ENCODE results near the gene AMACR. TPM values are rescaled to one million over a fixed set of nuclear protein-coding genes. Genes with fewer than 3 reads are reported as not detected.
A peak's percentile ranks its signal among the peaks of the same experiment; 100 is the strongest.

AMACR gene
- total and polyA plus RNA-seq, 10 of the 15 experiments (the other 5 are each of a cell fraction or from before 2014, with no cell fraction given) = 2.6 to 20.4 (median 10.4) TPM

DNA sequence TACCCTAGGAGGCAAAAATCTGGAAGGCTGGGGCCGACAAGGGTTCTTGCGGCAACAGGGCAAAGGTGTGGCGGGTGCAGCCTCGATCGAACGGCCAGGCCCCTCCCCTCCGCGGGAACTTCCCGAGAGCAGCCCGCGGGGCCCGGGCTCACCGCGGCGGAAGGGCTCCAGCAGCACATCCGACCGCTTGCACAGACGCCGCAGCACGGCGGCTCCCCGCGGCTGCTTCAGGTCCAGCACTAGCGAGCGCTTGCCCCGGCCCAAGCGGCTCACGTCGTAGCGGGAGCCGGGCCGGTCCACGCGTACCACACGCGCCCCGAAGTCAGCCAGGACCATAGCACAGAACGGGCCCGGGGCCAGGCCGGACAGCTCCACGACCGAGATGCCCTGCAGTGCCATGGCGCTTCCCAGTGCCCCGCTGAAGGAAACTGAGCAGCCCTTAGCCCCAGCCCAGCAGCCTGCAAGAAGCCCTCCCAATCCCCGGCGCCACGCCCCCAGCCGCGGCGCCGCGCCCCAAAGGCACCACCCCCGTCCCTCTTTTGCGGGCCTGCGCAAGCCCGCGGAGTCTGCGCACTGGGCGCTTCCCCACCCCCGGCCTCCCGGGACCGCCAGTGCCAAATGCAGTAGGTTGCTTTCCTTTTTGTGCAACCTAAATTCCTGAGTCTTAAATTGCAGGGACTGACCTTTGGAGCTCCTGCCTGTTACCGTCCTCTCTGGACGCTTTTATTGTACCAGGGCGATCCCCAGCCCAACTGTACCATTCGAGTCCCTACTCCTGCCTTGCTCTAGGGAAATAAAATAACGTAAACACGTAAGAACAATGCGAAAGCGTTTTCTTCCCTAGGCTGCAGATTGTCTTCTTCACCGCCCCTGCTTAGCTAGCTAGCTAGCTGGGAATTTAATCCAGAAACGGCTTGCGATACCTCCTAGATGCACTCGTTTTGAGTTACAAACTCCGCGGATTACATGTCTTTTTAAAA is at the start of gene AMACR (continued):
- TF ChIP-seq RCOR1 (conservative IDR thresholded peaks at IDR 0.05; ENCODE audit: low read depth, low read length) (no peak), ZBED1 (IDR thresholded peaks at IDR 0.05; ENCODE audit: borderline replicate concordance) (peak; percentile 51; the same call in 1 of the 2 replicates), TAF1 (IDR thresholded peaks at IDR 0.05; ENCODE audit: borderline replicate concordance, low read depth, low read length) (peak; percentile 78; the same call in 1 of the 2 replicates), BCL11A (IDR thresholded peaks at IDR 0.05; ENCODE audit: low read depth, low read length) (no peak), TCF12 (IDR thresholded peaks at IDR 0.05; ENCODE audit: low read depth, low read length) (peak; percentile 55; the same call in 1 of the 2 replicates), MTA3 (IDR thresholded peaks at IDR 0.05; ENCODE audit: borderline replicate concordance, low read length) (no peak), BMI1 (IDR thresholded peaks at IDR 0.05; ENCODE audit: borderline replicate concordance) (no peak), GATAD2B (conservative IDR thresholded peaks at IDR 0.05; ENCODE audit: low read depth) (peak; percentile 78; the same call in 1 of the 2 replicates), SRF (IDR thresholded peaks at IDR 0.05; ENCODE audit: low read depth in 2 of 2, low read length in 2 of 2) (0 out of 4 replicates have a peak, but pooled peaks of 1 of the 2 experiments have one; percentile 53), FOS (IDR thresholded peaks at IDR 0.05; ENCODE audit: borderline replicate concordance, extremely low read depth, insufficient read length) (no peak), RBBP5 (conservative IDR thresholded peaks at IDR 0.05) (no peak), EGR1 (IDR thresholded peaks at IDR 0.05; ENCODE audit: borderline replicate concordance in 1 of 2, low read depth in 2 of 2, low read length in 2 of 2) (peak in 1 of 2 experiments; percentile 84; a peak in 2 of 3 replicates)
- TF ChIP-seq, protein P1, sequence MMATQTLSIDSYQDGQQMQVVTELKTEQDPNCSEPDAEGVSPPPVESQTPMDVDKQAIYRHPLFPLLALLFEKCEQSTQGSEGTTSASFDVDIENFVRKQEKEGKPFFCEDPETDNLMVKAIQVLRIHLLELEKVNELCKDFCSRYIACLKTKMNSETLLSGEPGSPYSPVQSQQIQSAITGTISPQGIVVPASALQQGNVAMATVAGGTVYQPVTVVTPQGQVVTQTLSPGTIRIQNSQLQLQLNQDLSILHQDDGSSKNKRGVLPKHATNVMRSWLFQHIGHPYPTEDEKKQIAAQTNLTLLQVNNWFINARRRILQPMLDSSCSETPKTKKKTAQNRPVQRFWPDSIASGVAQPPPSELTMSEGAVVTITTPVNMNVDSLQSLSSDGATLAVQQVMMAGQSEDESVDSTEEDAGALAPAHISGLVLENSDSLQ (IDR thresholded peaks at IDR 0.05) = no peak
- TF ChIP-seq, protein P2, sequence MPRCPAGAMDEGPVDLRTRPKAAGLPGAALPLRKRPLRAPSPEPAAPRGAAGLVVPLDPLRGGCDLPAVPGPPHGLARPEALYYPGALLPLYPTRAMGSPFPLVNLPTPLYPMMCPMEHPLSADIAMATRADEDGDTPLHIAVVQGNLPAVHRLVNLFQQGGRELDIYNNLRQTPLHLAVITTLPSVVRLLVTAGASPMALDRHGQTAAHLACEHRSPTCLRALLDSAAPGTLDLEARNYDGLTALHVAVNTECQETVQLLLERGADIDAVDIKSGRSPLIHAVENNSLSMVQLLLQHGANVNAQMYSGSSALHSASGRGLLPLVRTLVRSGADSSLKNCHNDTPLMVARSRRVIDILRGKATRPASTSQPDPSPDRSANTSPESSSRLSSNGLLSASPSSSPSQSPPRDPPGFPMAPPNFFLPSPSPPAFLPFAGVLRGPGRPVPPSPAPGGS (IDR thresholded peaks at IDR 0.05; ENCODE audit: borderline replicate concordance, insufficient read depth, low read depth, low read length, poor library complexity, severe bottlenecking) = peak; percentile 54
- TF ChIP-seq, protein P3, sequence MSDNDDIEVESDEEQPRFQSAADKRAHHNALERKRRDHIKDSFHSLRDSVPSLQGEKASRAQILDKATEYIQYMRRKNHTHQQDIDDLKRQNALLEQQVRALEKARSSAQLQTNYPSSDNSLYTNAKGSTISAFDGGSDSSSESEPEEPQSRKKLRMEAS (IDR thresholded peaks at IDR 0.05; ENCODE audit: low read depth, low read length) = 0 out of 2 replicates have a peak, but pooled peaks have one; percentile 18
- TF ChIP-seq, protein P4, sequence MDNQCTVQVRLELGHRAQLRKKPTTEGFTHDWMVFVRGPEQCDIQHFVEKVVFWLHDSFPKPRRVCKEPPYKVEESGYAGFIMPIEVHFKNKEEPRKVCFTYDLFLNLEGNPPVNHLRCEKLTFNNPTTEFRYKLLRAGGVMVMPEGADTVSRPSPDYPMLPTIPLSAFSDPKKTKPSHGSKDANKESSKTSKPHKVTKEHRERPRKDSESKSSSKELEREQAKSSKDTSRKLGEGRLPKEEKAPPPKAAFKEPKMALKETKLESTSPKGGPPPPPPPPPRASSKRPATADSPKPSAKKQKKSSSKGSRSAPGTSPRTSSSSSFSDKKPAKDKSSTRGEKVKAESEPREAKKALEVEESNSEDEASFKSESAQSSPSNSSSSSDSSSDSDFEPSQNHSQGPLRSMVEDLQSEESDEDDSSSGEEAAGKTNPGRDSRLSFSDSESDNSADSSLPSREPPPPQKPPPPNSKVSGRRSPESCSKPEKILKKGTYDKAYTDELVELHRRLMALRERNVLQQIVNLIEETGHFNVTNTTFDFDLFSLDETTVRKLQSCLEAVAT (IDR thresholded peaks at IDR 0.05) = no peak
- TF ChIP-seq, protein P5, sequence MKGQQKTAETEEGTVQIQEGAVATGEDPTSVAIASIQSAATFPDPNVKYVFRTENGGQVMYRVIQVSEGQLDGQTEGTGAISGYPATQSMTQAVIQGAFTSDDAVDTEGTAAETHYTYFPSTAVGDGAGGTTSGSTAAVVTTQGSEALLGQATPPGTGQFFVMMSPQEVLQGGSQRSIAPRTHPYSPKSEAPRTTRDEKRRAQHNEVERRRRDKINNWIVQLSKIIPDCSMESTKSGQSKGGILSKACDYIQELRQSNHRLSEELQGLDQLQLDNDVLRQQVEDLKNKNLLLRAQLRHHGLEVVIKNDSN (IDR thresholded peaks at IDR 0.05; ENCODE audit: borderline replicate concordance, extremely low read length, insufficient read depth, low read depth, low read length) = no peak
- TF ChIP-seq, protein P6, sequence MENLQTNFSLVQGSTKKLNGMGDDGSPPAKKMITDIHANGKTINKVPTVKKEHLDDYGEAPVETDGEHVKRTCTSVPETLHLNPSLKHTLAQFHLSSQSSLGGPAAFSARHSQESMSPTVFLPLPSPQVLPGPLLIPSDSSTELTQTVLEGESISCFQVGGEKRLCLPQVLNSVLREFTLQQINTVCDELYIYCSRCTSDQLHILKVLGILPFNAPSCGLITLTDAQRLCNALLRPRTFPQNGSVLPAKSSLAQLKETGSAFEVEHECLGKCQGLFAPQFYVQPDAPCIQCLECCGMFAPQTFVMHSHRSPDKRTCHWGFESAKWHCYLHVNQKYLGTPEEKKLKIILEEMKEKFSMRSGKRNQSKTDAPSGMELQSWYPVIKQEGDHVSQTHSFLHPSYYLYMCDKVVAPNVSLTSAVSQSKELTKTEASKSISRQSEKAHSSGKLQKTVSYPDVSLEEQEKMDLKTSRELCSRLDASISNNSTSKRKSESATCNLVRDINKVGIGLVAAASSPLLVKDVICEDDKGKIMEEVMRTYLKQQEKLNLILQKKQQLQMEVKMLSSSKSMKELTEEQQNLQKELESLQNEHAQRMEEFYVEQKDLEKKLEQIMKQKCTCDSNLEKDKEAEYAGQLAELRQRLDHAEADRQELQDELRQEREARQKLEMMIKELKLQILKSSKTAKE (IDR thresholded peaks at IDR 0.05; ENCODE audit: low read depth, poor library complexity, severe bottlenecking) = peak; percentile 25
- TF ChIP-seq, protein P7, sequence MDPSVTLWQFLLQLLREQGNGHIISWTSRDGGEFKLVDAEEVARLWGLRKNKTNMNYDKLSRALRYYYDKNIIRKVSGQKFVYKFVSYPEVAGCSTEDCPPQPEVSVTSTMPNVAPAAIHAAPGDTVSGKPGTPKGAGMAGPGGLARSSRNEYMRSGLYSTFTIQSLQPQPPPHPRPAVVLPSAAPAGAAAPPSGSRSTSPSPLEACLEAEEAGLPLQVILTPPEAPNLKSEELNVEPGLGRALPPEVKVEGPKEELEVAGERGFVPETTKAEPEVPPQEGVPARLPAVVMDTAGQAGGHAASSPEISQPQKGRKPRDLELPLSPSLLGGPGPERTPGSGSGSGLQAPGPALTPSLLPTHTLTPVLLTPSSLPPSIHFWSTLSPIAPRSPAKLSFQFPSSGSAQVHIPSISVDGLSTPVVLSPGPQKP (IDR thresholded peaks at IDR 0.05; ENCODE audit: low read depth, low read length) = no peak

Data from GM12878 (cell line).